Gastrocnemius medialis (tissue), 4 donors: ENCODE measurements around the gene TPSG1. TPM values are rescaled to one million over a fixed set of nuclear protein-coding genes. Genes with fewer than 3 reads are reported as not detected.

Experiments
- ATAC-seq, 2 donors: fragments of 150-250 bp; one replicate each; pipeline ENCODE4 v1.9.1; 2016
- DNase-seq, 2 donors: peaks; one replicate each; pipeline ENCODE4 v3.0.0-alpha.2; 2019
- H3K27ac ChIP-seq, 4 donors: fragments of 200-600 bp; sonication (generic); 1 replicate in 1 of 4; 2 replicates in 3 of 4; pipeline ENCODE4 v1.5.1; 2016 to 2018; ENCODE audit warnings: mild to moderate bottlenecking in 2 of 4, moderate library complexity in 1 of 4
- H3K27me3 ChIP-seq, 3 donors: fragments of 200-600 bp; sonication (generic) in 2 of 3; 1 replicate in 1 of 3; 2 replicates in 2 of 3; pipeline versions ENCODE4 v1.5.1 to v1.6.0; 2016 to 2019; ENCODE audit warnings: mild to moderate bottlenecking in 1 of 3, moderate library complexity in 1 of 3
- H3K36me3 ChIP-seq, 2 donors: fragments of 200-600 bp; sonication (generic) in 1 of 2; one replicate each; pipeline ENCODE4 v1.5.1; 2017 to 2018
- H3K4me1 ChIP-seq, 2 donors: fragments of 200-600 bp; sonication (generic) in 1 of 2; one replicate each; pipeline ENCODE4 v1.5.1; 2016 to 2017; ENCODE audit warnings: mild to moderate bottlenecking in 2 of 2
- H3K4me3 ChIP-seq, 4 donors: fragments of 200-600 bp; sonication (generic) in 3 of 4; 1 replicate in 1 of 4; 2 replicates in 3 of 4; pipeline ENCODE4 v1.5.1; 2016 to 2019; ENCODE audit warnings: mild to moderate bottlenecking in 2 of 4
- H3K9me3 ChIP-seq, 3 donors: fragments of 200-600 bp; sonication (generic) in 2 of 3; 1 replicate in 1 of 3; 2 replicates in 2 of 3; pipeline ENCODE4 v1.5.1; 2016 to 2019
- POLR2A ChIP-seq, 2 donors: fragments of 450-650 bp; IDR thresholded peaks; one replicate each; pipeline ENCODE4 v1.6.1; 2017; ENCODE audit warnings: antibody characterized with exemption in 2 of 2, mild to moderate bottlenecking in 2 of 2, moderate library complexity in 2 of 2
- in situ Hi-C, 4 donors: fragments of 200-750 bp; cut with MboI; loops; one replicate each; pipeline versions ENCODE4 v1.15.0 to v1.8.0; 2017; ENCODE audit warnings: low sequenced_read_pairs in 4 of 4
- intact Hi-C: fragments of 100-400 bp; cut with DNase I; formaldehyde crosslinking; loops from one replicate; pipeline ENCODE4 v1.15.1; 2023; ENCODE audit warnings: low total_unique reads
- total RNA-seq, 4 donors: library from RNA; depleted of rRNA; stranded (reverse); fragments of >200 nt; gene quantifications; one replicate each; pipeline versions ENCODE4 v1.1.0 to v1.2.3, GENCODE V29; 2016
- TF ChIP-seq, protein P1 (sequence below), 5 experiments: fragments of 450-650 bp in 3 of 5; fragments of 200-600 bp in 2 of 5; sonication (generic) in 2 of 5; IDR thresholded peaks in 4 of 5; conservative IDR thresholded peaks in 1 of 5; 1 replicate in 4 of 5; 2 replicates in 1 of 5; pipeline ENCODE4 v1.5.1; 2016 to 2019; ENCODE audit warnings: antibody characterized with exemption in 5 of 5, mild to moderate bottlenecking in 3 of 5, moderate library complexity in 3 of 5

TPSG1 gene
- total RNA-seq, 4 donors from 2014 or later = 0.29 TPM; not detected in 3

DNA sequence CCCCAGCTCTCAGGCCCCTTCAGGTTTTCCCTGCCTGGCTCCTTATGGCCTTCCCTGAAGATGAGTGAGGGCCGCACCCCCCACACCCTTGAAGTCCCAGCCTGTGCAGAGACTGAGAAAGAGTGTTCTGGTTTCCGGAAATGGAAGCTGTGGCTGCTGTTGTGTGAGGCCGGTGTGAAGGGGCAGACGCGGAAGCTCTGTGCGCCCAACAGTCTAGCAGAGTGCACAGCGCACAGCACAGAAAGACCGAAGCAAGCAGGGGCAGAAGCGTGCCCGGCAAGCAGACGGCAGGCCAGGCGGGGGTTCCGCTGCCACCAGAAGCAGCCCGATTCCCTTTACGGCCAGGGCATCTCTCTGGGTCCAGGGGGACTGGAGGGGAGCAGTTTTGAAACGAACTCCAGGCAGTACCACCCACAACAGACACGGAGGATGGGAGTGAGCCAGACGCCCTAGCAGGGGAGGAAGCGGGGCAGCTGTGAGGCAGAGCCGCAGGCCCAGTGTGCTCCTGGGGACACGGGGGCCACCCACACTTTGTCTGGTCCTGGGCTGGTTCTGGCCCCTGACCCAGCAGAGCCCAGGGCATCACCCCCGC lies 16.7 kb downstream of the TPSG1 start:
- intact Hi-C loops (no loop called here), in situ Hi-C loops (no loop called here)
- Histone ChIP-seq H3K27me3 (no peaks in the 10 kb centered on the region), H3K4me3 (no peak overlapping the region), H3K9me3 (no peaks in the 10 kb centered on the region), H3K27ac (no peak overlapping the region), H3K36me3 (no peaks in the 10 kb centered on the region), H3K4me1 (no peaks in the 10 kb centered on the region)
- ATAC-seq (no peak), DNase-seq (no peak)
- no peak for TF ChIP-seq POLR2A (IDR thresholded peaks at IDR 0.05)
- TF ChIP-seq, protein P1, sequence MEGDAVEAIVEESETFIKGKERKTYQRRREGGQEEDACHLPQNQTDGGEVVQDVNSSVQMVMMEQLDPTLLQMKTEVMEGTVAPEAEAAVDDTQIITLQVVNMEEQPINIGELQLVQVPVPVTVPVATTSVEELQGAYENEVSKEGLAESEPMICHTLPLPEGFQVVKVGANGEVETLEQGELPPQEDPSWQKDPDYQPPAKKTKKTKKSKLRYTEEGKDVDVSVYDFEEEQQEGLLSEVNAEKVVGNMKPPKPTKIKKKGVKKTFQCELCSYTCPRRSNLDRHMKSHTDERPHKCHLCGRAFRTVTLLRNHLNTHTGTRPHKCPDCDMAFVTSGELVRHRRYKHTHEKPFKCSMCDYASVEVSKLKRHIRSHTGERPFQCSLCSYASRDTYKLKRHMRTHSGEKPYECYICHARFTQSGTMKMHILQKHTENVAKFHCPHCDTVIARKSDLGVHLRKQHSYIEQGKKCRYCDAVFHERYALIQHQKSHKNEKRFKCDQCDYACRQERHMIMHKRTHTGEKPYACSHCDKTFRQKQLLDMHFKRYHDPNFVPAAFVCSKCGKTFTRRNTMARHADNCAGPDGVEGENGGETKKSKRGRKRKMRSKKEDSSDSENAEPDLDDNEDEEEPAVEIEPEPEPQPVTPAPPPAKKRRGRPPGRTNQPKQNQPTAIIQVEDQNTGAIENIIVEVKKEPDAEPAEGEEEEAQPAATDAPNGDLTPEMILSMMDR (IDR thresholded peaks at IDR 0.05 in 4 of 5, conservative IDR thresholded peaks at IDR 0.05 in 1 of 5) = no peak

DNA sequence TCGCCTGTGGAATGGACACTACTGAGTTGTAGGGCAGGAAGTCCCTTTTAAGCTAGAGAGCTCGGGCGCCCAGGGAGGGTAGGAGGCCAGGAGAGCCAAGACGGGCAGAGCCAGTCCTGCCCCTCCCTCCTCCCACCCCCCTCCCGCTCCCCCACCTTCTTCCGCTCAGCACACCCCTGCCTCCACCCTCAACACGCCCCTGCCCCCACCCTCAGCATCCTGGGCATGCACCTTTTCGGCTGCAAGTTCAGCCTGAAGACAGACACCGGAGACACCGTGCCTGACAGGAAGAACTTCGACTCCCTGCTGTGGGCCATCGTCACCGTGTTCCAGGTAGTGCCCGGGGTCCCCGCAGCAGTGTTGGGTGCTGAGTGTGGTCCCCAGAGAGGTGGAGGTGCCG lies 18.3 kb downstream of the TPSG1 start:
- no peaks in the 10 kb centered on the region for H3K36me3 ChIP-seq
- no peaks in the 10 kb centered on the region for H3K9me3 ChIP-seq
- TF ChIP-seq, protein P1 (IDR thresholded peaks at IDR 0.05 in 4 of 5, conservative IDR thresholded peaks at IDR 0.05 in 1 of 5) = no peak
- TF ChIP-seq POLR2A (IDR thresholded peaks at IDR 0.05) = no peak
- no peak overlapping the region for H3K27ac ChIP-seq
- ATAC-seq (no peak), DNase-seq (no peak)
- intact Hi-C loops (no loop called here), in situ Hi-C loops (no loop called here)
- H3K27me3 ChIP-seq = peaks cover 0 to 6% (median 0%) of the 10 kb centered on the region in 3 donors
- H3K4me3 ChIP-seq = no peak overlapping the region
- no peaks in the 10 kb centered on the region for H3K4me1 ChIP-seq

DNA sequence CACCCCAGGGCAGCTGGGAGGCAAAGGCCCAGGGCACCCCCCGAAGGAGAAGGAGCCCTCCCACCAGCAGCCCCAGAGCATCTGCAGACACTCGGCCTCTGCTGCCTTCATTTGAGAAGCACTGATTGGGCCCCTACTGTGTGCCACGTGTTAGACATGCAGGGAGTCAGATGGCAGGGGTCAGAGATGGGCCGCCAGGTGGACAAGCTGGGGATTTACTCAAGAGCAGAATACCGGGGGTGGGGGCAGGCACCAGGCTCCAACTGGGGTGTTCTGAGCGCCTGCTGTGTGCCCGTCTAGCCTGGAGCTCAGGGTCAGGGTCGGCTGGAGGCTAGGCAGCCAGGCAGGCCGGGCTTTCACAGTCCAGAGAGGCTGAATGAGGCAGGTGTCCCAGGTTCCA lies 18.7 kb downstream of the TPSG1 start:
- Histone ChIP-seq H3K27ac (no peak overlapping the region), H3K9me3 (no peaks in the 10 kb centered on the region), H3K36me3 (no peaks in the 10 kb centered on the region), H3K4me1 (no peaks in the 10 kb centered on the region), H3K27me3 (peaks cover 0 to 6% (median 0%) of the 10 kb centered on the region in 3 donors), H3K4me3 (no peak overlapping the region)
- DNase-seq (no peak), ATAC-seq (no peak)
- TF ChIP-seq, protein P1 (IDR thresholded peaks at IDR 0.05 in 4 of 5, conservative IDR thresholded peaks at IDR 0.05 in 1 of 5) = no peak
- TF ChIP-seq POLR2A (IDR thresholded peaks at IDR 0.05) = no peak
- intact Hi-C loops = no loop called here
- in situ Hi-C loops = no loop called here

DNA sequence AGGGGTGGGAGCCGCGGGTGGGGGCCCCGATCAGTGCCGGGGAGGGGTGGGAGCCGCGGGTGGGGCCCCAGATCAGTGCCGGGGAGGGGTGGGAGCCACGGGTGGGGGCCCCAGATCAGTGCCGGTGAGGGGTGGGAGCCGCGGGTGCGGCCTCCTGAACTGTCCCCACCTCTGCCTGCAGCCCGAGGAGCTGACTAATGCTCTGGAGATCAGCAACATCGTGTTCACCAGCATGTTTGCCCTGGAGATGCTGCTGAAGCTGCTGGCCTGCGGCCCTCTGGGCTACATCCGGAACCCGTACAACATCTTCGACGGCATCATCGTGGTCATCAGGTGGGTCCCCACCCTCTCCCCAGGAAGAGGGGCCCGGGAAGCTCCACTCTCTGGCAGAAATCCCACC lies 20.1 kb downstream of the TPSG1 start:
- Histone ChIP-seq H3K4me1 (no peaks in the 10 kb centered on the region), H3K27ac (no peak overlapping the region), H3K9me3 (no peaks in the 10 kb centered on the region), H3K36me3 (no peaks in the 10 kb centered on the region), H3K4me3 (no peak overlapping the region), H3K27me3 (peaks cover 0 to 6% (median 0%) of the 10 kb centered on the region in 3 donors)
- in situ Hi-C loops (no loop called here), intact Hi-C loops (no loop called here)
- DNase-seq (no peak), ATAC-seq (no peak)
- TF ChIP-seq, protein P1 (IDR thresholded peaks at IDR 0.05 in 4 of 5, conservative IDR thresholded peaks at IDR 0.05 in 1 of 5) = no peak
- TF ChIP-seq POLR2A (IDR thresholded peaks at IDR 0.05) = no peak

DNA sequence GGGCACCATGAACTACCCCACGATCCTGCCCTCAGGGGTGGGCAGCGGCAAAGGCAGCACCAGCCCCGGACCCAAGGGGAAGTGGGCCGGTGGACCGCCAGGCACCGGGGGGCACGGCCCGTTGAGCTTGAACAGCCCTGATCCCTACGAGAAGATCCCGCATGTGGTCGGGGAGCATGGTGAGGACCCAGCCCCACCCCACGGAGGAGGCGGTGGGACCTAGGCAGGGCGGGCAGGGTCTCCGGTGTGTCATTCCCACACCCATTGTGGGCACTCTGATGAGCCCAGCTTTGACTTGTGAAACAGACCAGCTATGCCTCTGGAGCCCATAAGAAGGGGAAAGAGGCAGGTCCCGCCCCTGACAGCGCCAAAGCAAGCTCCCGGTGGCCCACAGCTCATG lies 22.8 kb downstream of the TPSG1 start:
- no peak for DNase-seq
- Histone ChIP-seq H3K4me1 (no peaks in the 10 kb centered on the region), H3K4me3 (no peak overlapping the region), H3K27me3 (peaks cover 0 to 6% (median 3%) of the 10 kb centered on the region in 3 donors), H3K27ac (no peak overlapping the region), H3K9me3 (no peaks in the 10 kb centered on the region), H3K36me3 (no peaks in the 10 kb centered on the region)
- intact Hi-C loops (no loop called here), in situ Hi-C loops (no loop called here)
- no peak for TF ChIP-seq POLR2A (IDR thresholded peaks at IDR 0.05)
- TF ChIP-seq, protein P1 (IDR thresholded peaks at IDR 0.05 in 4 of 5, conservative IDR thresholded peaks at IDR 0.05 in 1 of 5) = no peak
- ATAC-seq = no peak
